IPS DF 4.7 (cell line): ENCODE results near the gene FOLR1.
"Not testable (repeated sequence)": the region's sequence is repeated elsewhere in the genome, so short reads cannot be mapped to it uniquely, and the experiment has no call there.

Experiments
- DNase-seq: peaks from one replicate; pipeline ENCODE4 v3.0.0-alpha.2; 2013; ENCODE audit warnings: low spot score; ENCODE audit errors: extremely low read depth

FOLR1 gene

DNA sequence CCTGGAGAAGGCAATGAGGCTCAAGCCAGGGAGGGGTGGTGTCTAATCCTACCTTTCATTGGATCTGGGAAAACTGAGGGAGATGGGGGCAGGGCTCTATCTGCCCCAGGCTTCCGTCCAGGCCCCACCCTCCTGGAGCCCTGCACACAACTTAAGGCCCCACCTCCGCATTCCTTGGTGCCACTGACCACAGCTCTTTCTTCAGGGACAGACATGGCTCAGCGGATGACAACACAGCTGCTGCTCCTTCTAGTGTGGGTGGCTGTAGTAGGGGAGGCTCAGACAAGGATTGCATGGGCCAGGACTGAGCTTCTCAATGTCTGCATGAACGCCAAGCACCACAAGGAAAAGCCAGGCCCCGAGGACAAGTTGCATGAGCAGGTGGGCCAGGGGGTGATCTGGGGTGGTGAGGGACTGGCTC, at the start of gene FOLR1:
TSS of gene FOLR1 (plus strand) at position 180 of the 421 bp plus-strand sequence. CDS start at position 214, 34 bp downstream.
- DNase-seq, result no peak

DNA sequence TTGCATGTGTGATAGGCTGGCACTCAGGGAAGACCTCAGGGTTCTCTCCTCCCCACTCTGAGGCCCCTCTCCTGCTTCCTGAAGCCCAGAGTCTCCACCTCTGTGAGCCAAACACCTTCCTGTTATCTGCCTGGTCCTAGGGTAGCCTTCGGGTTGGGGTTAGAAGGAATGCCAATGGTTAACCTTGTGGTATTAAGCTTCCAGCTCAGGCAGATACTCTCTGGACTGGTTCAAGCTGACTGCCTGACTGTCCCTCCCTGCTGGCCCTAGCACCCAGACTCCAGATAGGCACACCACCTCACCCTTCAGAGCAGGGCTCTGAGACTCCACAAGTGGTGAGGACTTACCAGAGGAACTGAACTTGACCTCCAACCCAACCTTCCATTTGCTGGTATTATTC, 49.4 kb upstream of the FOLR1 start:
- DNase-seq, result not testable (repeated sequence)

DNA sequence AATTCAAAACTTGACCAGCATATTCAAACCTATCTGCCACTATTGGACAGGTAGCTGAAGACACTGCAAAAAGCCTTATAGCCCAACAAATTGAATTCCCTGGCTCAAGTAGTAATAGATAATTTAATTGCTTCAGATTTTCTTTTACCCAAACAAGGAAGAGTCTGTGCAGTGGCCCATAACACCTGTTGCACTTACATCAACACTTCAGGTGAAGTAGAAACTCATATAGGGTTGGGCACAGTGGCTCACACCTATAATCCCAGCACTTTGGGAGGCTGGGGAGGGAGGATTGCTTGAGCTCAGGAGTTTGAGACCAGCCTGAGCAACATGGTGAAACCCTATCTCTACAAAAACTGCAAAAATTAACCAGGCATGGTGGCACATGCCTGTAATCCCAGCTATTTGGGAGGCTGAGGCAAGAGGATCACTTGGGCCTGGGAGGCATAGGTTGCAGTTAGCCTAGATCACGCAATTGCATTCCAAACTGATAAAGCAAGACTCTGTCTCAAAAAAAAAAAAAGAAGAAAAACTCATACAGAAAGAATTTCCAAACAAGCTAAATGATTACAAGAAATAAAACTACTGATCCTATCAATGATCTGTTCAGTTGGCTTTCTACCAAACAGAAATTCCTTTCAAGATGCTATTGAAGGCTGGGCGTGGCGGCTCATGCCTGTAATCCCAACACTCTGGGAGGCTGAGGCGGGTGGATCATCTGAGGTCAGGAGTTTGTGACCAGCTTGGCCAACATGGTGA, 47.0 kb upstream of the FOLR1 start:
- no peak for DNase-seq

DNA sequence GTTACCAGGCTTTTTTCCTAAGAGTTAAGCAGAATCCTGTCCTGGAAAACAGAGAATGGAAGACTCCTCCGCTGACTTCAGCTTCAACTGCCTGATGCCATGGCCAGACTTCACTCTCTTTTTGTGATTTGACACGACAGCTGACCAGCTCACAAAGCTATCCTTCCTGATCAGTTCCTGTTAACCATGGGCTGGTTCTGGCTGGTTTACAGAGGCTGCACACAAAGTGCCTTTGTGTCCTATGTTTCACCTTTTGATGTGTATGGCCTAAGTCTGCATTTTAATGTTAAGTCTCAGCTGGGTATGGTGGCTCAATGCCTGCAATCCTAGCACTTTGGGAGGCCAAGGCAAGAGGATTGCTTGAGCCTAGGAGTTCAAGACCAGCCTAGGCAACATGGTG, 45.3 kb upstream of the FOLR1 start:
- no peak for DNase-seq

DNA sequence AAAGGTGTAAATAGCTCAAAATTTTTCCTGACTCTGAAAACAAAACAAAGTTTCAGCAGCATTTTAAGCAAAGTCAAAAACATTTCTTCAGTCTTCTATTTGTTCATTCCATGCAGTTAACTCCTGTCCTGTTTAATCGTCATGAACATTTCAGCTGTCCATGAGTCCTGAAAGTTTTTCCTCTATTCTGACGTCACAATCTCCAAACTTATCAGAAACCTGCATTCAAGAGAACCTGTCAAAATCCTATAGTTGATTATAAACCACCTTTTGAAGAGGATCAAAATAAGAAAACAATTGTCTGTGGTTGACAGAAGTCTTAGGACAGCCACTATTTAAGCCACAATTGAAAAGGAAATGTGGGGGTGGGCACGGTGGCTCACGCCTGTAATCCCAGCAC, 41.1 kb upstream of the FOLR1 start:
- DNase-seq, result no peak

DNA sequence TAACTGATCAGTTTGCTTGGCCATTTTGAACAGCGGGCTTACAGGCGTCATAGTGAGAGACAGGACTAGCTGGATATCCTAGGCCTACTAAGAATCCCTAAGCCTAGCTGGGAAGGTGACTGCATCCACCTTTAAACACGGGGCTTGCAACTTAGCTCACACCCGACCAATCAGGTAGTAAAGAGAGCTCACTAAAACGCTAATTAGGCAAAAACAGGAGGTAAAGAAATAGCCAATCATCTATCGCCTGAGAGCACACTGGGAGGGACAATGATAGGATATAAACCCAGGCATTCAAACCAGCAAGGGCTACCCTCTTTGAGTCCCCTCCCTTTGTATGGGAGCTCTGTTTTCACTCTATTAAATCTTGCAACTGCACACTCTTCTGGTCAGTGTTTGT, 38.1 kb upstream of the FOLR1 start:
- not testable (repeated sequence) for DNase-seq

DNA sequence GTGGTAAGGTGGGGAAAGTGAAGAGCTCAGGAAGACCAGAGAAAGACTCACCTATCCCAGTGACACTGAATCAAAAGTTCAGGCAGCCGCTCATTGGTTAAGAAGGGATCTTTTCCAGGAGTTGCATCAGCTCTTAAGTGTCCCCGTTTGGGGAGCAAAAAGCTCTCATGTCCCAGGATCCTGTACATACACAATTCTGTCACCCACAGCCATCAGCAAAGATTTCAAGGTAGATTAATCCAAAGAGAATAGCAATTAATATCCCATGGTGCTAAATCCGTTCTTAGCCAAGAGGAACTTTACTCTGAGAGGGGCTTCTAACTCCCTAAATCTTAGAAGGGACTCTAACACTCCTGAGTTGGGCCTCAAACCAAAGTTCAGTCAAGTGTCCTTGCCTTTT, 37.1 kb upstream of the FOLR1 start:
- DNase-seq, result no peak

DNA sequence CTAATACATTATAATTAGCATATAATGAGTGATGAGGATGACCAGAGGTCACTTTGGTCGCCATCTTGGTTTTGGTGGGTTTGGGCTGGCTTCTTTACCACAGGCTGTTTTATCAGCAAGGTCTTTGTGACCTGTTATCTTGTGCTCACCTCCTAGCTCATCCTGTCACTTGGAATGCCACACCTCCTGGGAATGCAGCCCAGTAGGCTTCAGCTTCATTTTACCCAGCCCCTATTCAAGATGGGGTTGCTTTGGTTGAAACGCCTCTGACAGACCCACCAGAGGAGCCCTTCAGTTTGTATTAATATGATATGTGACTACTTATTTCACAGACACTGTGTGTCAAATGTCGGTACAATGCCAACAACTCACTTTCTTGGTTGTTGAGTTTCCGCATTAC, 36.2 kb upstream of the FOLR1 start:
- DNase-seq, result no peak

DNA sequence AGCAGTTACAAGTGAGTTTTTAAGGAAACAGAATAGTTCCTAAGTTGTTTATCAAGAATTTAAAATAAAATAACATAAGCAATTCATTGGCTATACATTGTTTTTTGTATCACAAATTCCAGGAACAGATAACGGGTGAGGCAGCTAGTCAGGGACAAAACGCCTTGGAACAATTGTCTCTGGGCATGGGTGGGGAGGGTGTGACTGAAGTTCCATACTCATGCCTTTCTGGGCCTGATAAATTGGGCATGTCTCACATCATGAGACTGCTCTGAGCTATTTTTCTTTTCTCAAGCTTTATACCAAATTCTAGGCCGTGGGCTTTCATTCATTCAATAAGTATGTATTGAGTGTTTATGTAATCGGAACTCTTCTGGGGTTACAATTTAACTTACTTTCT, 34.8 kb upstream of the FOLR1 start:
- no peak for DNase-seq

DNA sequence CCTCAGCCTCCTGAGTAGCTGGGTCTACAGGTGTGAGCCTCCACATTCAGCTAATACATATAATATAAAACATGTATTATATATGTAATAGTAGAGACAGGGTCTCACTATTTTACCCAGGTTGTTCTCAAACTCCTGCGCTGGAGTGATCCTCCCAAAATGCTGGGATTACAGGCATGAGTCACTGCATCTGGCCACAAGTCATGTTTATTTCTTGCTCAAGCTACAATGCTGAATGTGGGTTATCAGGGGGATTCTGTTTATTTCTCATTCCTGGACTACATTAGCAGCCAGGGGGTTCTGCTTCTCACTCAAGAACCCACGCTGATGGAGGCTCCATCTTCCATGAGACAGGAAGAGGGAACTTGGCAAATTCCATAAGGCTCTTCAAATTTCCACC, 31.6 kb upstream of the FOLR1 start:
- no peak for DNase-seq

DNA sequence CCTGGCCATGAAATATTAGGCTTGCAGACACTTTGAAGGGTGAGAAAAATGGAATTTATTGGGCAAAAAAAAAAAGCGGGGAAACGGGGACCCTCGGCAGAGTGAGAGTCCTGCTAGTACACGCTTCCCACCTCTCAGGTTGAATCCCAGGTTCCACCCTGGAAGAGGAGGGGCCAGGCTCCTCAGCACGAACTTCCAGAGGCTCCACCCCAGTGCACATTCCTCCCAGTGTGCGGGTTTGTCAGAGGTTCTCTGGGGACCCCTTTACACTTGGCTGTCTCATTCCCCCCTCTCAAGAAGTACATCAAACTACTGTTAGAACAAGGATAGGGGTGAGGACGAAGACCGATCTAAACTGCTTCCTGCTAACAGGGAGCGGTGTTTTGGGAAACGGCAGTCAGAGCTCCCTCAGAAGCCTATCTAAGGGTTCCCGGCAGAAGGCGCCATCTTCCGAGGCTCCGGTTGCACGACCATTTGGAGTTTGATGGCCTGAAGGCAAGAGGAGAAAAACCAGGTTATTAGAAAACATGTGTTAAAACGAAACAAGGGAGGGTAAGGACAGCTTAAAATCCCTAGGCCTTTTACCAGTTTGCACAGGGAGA, 28.9 kb upstream of the FOLR1 start:
- DNase-seq, result no peak

DNA sequence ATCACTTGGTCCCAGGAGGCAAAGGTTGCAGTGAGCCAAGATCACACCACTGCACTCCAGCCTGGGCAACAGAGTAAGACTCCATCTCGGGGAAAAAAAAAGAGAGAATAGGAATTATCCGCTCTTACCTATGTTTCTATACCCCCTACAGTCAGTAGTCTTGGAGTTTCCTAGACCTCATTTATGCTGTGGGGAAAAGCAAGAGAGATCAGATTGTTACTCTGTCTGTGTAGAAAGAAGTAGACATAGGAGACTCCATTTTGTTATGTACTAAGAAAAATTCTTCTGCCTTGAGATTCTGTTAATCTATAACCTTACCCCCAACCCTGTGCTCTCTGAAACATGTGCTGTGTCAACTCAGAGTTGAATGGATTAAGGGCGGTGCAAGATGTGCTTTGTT, 27.8 kb upstream of the FOLR1 start:
- DNase-seq, result not testable (repeated sequence)

DNA sequence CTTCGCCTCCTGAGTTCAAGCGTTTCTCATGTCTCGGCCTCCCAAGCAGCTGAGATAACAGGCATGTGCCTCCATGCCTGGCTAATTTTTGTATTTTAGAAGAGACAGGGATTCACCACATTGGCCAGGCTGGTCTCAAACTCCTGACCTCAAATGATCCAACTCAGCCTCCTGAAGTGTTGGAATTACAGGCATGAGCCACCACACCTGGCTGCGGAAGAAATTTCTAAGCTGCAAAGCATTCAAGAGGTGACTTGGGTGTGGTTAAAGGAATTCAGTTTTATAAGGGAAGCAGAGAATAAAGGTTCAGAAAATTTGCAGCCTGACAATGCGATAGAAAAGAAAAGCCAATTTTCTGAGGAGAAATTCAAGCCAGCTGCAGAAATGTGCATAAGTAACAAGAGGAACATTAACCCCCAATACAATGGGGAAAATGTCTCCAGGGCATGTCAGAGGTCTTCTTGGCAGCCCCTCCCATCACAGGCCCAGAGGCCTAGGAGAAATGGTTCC, 22.8 kb upstream of the FOLR1 start:
- DNase-seq, result not testable (repeated sequence)

DNA sequence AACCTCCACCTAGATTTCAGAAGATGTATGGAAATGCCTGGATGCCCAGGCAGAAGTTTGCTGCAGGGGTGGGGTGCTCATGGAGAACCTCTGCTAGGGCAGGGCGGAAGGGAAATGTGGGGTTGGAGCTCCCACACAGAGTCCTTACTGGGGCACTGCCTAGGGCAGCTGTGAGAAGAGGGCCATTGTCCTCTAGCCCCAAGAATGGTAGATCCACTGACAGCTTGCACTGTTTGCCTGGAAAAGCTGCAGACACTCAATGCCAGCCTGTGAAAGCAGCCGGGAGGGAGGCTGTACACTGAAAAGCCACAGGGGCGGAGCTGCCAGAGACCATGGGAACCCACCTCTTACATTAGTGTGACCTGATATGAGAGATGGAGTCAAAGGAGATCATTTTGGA, 22.2 kb upstream of the FOLR1 start:
- not testable (repeated sequence) for DNase-seq

DNA sequence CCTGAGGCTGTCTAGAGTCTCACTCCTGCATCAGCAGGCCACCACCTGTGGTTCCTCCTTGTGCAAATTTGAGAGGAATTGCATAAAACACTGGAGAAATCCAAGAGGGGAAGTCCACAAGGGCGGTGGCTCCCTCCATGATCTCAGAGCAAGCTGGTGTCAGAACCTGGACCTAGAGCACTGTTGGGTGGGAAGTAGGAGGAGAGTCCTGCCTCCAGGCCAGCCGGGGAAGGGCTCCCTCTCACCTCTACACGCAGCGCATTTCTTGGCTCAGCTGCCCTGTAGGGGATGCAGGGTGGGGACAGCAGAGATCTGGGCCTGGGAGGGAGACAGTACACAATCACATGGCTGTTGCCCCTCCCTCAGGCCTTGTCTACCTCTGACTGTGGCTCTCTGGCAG, 19.9 kb upstream of the FOLR1 start:
- DNase-seq, result not testable (repeated sequence)

DNA sequence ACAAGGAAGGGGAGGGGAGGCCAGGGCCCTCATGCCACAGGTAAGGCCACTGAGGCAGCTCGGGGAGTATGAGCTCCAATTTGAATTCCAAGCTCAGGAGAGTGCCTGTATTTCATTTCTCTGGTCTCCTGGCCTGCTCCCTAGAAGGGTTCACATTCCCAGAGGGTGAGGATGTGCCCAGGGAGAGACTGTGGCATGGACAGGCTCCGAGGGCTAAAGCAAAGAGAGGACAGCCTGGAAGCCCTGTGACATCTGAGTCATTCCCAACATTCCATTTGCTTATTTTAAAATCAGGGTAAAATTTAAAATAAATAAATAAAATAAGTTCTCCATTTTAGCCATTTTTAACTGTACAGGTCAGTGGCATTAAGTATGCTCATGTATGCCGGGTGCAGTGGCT, 18.6 kb upstream of the FOLR1 start:
- no peak for DNase-seq

DNA sequence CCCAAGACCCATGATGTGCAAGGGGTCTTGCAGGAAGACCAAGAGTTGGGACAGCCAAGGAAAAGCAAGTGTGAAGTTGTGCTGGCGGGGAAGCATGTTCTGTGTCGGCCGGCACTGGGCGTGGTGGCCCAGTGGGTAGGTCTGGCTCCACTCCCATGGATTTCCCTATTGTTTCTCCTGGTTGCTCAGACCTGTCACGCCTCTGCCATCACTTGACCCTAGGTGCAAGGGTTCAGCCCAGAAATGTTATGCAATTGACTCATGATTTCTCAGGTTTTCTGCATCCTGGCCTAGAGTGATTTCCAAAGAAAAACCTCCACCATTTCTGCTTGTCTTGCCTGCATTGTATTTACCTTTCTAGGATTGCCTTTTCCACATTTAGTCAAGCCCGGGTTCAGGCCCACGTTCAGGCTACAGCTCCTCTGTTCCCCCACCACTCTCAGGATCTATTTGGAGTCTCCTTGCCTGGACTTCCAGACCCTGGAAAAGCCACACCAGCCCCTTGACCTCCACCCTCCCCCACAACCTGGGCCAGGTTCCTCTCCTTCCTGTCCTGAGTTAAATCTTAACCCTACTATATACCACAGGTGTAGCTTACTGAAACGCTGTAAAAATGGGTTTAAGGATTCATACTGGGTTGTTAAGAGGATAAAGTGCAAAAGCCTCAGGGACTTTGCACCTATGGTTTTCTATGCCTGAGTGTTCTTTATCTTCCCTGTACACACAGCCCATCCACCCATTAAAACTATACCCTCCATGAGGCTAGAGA, 17.5 kb upstream of the FOLR1 start:
- DNase-seq, result no peak

DNA sequence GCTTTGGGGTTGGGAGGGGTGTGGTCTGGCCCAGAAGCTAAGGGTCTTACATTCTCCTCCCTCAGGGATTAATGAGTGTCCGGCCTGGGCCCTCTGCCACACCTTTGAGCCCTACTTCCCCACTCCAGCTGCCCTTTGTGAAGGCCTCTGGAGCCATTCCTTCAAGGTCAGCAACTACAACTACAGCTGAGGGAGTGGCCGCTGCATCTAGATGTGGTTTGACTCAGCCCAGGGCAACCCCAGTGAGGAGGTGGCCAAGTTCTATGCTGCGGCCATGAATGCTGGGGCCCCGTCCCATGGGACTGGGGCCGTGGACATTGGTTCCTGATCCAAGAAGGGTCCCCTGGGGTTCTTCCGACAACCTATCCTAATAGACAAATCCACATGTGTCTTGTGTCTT, 14.3 kb upstream of the FOLR1 start:
- no peak for DNase-seq

DNA sequence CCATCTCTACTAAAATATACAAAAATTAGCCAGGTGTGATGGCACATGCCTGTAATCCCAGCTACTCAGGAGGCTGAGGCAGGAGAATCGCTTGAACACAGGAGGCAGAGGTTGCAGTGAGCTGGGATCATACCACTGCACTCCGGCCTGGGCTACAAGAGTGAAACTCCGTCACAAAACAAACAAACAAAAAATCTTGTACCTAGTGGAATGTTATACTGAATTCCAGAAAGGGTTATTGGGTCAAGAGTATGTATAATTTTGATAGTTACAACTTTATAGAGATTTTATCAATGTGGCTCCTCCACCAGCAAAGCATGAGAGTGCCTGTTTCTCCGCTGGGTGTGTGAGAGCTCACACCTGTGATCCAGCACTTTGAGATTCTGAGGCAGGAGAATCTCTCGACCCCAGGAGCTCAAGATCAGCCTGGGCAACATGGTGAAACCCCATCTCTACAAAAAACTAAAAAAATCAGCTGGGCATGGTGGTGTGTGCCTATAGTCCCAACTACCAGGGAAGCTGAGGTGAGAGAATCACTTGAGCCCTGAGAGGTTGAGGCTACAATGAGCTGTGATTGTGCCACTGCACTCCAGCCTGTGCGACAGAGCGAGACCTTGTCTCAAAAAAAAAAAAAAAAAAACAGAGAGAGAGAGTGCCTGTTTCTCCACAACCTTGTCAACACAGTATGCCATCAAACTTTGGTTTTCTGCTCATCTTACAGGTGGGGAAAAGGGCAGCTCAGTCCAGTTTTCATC, 12.7 kb upstream of the FOLR1 start:
- no peak for DNase-seq

DNA sequence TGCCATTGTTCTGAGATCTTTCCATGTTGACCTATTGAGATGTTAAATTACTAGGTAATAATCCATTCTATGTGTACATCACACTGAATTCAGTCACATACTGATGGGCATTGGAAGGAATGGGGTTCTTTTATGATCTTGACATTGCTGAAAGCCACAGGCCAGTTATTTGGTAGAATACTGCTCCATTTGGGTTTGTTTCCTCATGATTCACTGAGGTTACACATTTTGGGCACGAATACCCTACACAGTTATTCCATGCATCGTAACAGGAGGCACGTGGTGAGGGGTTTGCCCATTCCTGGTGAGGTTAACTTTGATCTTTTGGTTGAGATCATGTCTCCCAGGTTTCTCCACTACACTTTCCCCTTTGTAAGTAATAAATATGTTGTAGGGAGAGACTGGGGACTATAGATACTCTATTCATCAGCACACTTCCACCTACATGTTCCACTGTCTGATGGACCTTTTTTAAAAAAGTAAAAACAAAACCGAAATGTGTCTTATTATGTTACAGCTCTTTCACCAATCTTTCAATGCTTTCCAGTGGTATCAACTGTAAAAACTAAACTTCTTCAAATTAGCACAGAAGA, 12.0 kb upstream of the FOLR1 start:
- DNase-seq, result no peak

DNA sequence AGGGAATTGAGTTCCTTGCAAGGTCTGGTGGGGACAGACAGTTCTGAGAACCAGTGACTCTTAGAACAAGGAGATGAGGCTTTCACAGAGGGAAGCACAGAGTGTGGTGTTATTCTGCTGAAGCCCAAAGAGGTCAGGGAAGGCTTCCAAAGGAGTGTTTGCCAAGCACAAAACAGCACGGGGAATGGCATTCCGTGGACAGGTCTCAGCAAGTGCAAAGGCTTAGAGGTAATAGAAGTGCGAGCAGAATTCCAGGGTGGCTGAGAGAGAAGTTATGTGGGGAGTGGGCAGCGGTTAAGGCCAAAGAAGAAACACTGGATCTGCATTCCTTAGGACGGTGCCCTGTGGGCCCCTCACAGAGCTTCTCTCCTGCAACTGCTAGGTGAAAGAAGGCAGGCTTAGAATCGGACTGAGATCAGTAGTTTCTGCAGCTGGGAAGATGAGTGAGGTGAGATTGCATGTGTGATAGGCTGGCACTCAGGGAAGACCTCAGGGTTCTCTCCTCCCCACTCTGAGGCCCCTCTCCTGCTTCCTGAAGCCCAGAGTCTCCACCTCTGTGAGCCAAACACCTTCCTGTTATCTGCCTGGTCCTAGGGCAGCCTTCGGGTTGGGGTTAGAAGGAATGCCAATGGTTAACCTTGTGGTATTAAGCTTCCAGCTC, 10.9 kb upstream of the FOLR1 start:
- DNase-seq, result not testable (repeated sequence)
